Neural progenitor cell (in vitro differentiated cells): Measurements from ENCODE around the gene ATP1B3.

ENCODE experiments used
- EZH2phosphoT487 ChIP-seq: fragments of 200-600 bp; sonication (generic); IDR thresholded peaks from 2 replicates; pipeline ENCODE4 v1.6.1; 2017; ENCODE audit warnings: antibody characterized with exemption
- TF ChIP-seq, protein P1 (sequence below): fragments of 200-600 bp; sonication (generic); IDR thresholded peaks from 2 replicates; pipeline ENCODE4 v1.5.1; 2017; ENCODE audit warnings: antibody characterized with exemption, mild to moderate bottlenecking

DNA sequence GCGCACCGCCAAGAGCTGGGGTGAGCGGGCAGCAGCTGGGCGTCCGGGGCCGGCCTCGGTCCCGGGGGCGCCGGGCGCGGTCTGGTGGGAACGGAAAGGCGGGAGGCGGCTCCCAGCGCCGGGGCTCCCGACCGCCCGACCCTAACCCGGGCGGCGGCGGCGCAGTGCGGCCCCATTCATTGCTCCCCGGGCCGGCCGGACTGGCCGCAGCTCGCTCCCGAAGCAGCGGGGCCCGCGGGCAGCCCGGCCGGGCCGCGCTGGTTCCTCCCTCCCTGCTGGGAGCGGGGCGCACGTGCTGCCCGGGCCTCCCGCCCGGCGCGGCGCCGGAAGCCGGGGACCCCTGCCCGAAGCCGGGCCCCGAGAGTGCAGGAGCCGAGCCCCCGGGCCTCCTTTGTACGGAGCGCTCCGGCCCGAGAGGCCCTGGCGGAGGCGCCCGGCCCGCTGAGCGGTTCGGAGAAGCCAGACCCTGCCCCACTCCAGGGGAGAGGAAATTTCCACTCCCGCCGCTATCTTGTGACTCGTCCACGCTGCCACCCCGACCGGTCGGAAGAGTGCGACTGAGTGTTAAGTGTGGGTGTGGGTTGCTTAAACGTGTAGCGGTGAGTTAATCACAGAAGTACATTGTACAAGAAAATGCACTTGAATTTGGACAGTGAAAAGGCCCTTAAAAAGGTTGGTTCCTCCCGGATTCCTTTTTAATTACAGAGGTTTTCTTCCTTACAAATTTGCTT, 613 bp downstream of the ATP1B3 start:
- TF ChIP-seq, protein P1, sequence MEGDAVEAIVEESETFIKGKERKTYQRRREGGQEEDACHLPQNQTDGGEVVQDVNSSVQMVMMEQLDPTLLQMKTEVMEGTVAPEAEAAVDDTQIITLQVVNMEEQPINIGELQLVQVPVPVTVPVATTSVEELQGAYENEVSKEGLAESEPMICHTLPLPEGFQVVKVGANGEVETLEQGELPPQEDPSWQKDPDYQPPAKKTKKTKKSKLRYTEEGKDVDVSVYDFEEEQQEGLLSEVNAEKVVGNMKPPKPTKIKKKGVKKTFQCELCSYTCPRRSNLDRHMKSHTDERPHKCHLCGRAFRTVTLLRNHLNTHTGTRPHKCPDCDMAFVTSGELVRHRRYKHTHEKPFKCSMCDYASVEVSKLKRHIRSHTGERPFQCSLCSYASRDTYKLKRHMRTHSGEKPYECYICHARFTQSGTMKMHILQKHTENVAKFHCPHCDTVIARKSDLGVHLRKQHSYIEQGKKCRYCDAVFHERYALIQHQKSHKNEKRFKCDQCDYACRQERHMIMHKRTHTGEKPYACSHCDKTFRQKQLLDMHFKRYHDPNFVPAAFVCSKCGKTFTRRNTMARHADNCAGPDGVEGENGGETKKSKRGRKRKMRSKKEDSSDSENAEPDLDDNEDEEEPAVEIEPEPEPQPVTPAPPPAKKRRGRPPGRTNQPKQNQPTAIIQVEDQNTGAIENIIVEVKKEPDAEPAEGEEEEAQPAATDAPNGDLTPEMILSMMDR: no peak
- TF ChIP-seq EZH2phosphoT487: no peak
